ENCODE data around the gene DHX8.
"Not testable (repeated sequence)": the region's sequence is repeated elsewhere in the genome, so short reads cannot be mapped to it uniquely, and the experiment has no call there.

The DHX8 gene

DNA sequence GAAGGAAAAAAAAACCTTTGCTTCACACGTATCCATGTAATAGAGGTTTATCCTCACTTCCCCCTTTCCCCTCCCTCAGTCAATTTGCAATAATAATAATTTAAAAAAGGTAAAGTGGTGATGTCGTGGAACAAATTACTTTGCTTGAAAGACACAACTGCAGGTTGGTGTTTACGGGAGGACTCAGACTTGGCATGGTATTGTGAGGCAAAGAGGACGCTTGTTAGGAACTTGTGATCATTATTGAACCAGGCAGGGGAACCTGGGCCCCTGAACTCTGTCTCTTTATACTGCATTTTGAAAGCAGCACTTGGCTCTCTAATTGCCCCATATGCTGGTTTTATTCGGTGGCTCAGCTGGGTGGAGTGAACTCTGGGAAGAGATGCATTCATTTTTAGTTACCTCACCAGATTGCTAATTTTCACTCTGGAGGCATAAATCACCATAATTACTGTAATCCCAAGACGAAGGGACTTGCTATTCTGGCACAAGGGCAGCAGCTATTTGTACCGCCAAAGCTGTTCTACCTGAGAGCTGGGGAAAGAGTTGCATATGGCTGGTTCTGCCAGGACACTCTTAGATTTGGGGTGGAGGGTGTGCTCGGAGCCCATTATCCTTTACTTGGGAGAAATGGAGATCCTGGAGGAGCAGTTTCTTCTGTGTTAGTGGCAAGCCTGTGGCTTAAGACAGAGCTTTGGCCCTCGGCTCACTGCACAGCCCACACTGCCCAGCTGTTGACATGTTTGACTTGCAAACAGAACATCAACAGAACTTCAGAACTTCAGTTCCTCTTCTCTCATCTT, 5.7 kb upstream of the DHX8 start:
- no peaks in the 10 kb centered on the region for H3K27me3 ChIP-seq (ENCODE audit: control insufficient read depth in 1 of 2, insufficient read depth in 2 of 2, low read length in 2 of 2)
- H3K4me3 ChIP-seq (ENCODE audit: low read length in 2 of 2): no peak overlapping the region
- H3K36me3 ChIP-seq (ENCODE audit: control insufficient read depth in 2 of 2, insufficient read depth in 2 of 2, low read length in 2 of 2): no peaks in the 10 kb centered on the region
- peaks cover 6% of the 10 kb centered on the region for H3K4me1 ChIP-seq (ENCODE audit: control insufficient read depth, insufficient read depth, low read length)
- H3K9me3 ChIP-seq (ENCODE audit: control insufficient read depth in 2 of 2, low read length in 2 of 2): no peaks in the 10 kb centered on the region
- H3K9ac ChIP-seq (ENCODE audit: low read length in 2 of 2): no peak overlapping the region
- H3K27ac ChIP-seq (ENCODE audit: low read length): no peak overlapping the region

DNA sequence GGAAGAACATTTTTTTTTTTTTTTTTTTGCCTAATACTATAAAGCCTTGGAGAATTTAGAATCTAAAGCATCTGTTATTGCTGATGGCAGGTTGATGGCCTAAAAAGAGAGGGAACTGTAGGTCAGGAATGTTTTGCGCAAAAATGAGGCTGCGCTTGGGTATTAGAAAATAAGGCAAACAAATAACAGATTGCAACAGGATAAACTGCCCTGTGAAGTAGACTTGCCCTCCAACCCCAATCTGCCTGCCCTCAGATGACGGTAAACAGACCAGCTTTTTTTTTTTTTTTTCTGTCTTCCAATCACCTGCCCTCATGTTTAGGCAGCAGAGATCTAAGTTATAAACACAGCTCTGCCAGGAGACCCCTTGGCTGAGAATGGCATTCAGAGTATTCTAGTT, 3.8 kb upstream of the DHX8 start:
- Histone ChIP-seq H3K27me3 (ENCODE audit: control insufficient read depth in 1 of 2, insufficient read depth in 2 of 2, low read length in 2 of 2) (no peaks in the 10 kb centered on the region), H3K9me3 (ENCODE audit: control insufficient read depth in 2 of 2, low read length in 2 of 2) (no peaks in the 10 kb centered on the region), H3K36me3 (ENCODE audit: control insufficient read depth in 2 of 2, insufficient read depth in 2 of 2, low read length in 2 of 2) (no peaks in the 10 kb centered on the region), H3K4me3 (ENCODE audit: low read length in 2 of 2) (no peak overlapping the region), H3K9ac (ENCODE audit: low read length in 2 of 2) (no peak overlapping the region), H3K27ac (ENCODE audit: low read length) (no peak overlapping the region), H3K4me1 (ENCODE audit: control insufficient read depth, insufficient read depth, low read length) (peaks cover 16% of the 10 kb centered on the region)

DNA sequence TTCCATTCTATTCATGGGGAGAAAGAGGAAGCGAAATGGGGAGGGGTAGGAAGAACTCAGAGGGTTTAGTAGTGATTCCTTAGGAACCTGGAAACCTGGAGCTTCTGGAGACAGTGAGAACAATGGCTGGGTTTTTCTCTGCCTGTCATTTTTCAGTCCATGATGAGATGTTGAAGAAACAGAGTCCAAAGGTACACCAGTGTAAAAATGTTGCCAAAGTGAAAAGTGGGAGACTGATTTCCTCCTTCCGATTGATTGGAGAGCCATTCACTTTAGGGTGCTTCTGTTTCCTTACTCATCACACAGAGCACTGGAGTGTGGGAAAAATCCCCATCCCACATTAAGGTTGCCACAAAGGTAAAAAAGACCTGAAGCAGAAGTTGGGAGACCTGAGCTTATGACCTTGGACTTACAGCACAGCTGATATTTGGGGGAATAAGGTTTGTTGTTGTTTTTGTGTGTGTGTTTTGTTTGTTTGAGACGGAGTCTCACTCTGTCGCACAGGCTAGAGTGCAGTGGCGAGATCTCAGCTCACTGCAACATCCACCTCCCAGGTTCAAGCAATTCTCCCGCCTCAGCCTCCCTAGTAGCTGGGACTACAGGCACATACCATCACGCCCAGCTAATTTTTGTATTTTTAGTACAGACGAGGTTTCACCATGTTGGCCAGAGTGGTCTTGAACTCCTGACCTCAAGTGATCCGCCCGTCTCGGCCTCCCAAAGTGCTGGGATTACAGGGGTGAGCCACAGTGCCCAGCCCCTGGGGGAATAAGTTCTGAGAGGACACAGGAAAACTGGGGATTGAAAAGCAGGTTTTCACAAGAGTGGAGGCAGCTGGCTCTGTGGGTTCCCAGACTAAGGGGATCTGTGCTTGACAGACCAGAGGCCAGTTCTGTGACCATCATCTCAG, 1.4 kb upstream of the DHX8 start:
- Histone ChIP-seq H3K27ac (ENCODE audit: low read length) (peak overlapping the region; percentile 89), H3K27me3 (ENCODE audit: control insufficient read depth in 1 of 2, insufficient read depth in 2 of 2, low read length in 2 of 2) (no peaks in the 10 kb centered on the region), H3K4me1 (ENCODE audit: control insufficient read depth, insufficient read depth, low read length) (peaks cover 22% of the 10 kb centered on the region), H3K9ac (ENCODE audit: low read length in 2 of 2) (peak overlapping the region in 1 of 2 donors; percentile 13), H3K36me3 (ENCODE audit: control insufficient read depth in 2 of 2, insufficient read depth in 2 of 2, low read length in 2 of 2) (no peaks in the 10 kb centered on the region), H3K4me3 (ENCODE audit: low read length in 2 of 2) (no peak overlapping the region), H3K9me3 (ENCODE audit: control insufficient read depth in 2 of 2, low read length in 2 of 2) (no peaks in the 10 kb centered on the region)

DNA sequence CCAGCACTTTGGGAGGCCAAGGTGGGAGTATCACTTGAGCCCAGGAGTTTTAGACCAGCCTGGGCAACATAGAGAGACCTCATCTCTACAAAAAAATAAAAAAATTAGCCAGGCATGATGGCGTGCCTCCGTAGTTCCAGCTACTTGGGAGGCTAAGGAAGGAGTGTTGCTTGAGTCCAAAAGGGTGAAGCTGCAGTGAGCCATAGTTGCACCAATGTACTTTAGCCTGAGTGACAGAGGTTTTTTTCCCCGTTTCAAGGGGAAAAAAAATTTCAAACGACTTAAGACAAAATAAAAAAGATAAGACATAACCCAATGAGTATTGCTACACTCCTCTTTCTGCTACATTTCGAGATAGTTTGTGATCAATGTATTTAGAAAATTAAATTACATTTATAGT, 6.8 kb downstream of the DHX8 start:
- no peaks in the 10 kb centered on the region for H3K4me1 ChIP-seq (ENCODE audit: control insufficient read depth, insufficient read depth, low read length)
- no peak overlapping the region for H3K9ac ChIP-seq (ENCODE audit: low read length in 2 of 2)
- H3K36me3 ChIP-seq (ENCODE audit: control insufficient read depth in 2 of 2, insufficient read depth in 2 of 2, low read length in 2 of 2): peaks cover 42% of the 10 kb centered on the region in 2 donors
- no peaks in the 10 kb centered on the region for H3K27me3 ChIP-seq (ENCODE audit: control insufficient read depth in 1 of 2, insufficient read depth in 2 of 2, low read length in 2 of 2)
- H3K27ac ChIP-seq (ENCODE audit: low read length): no peak overlapping the region
- no peaks in the 10 kb centered on the region for H3K9me3 ChIP-seq (ENCODE audit: control insufficient read depth in 2 of 2, low read length in 2 of 2)
- no peak overlapping the region for H3K4me3 ChIP-seq (ENCODE audit: low read length in 2 of 2)

DNA sequence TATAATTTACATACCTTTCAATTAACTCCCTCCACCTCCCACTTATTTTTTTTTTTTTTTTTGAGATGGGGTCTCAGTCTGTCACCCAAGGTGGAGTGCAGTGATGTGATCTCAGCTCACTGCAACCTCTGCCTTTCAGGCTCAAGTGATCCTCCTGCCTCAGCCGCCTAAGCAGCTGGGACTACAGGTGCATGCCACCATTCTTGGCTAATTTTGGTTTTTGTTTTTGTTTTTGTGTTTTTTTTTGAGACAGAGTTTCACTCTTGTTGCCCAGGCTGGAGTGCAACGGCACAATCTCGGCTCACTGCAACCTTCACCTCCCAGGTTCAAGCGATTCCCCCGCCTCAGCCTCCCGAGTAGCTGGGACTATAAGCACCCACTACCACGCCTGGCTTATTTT, 25.7 kb downstream of the DHX8 start:
- not testable (repeated sequence) for H3K9me3 ChIP-seq (ENCODE audit: control insufficient read depth in 2 of 2, low read length in 2 of 2); H3K4me1 ChIP-seq (ENCODE audit: control insufficient read depth, insufficient read depth, low read length); H3K27me3 ChIP-seq (ENCODE audit: control insufficient read depth in 1 of 2, insufficient read depth in 2 of 2, low read length in 2 of 2); H3K9ac ChIP-seq (ENCODE audit: low read length in 2 of 2); H3K4me3 ChIP-seq (ENCODE audit: low read length in 2 of 2); H3K27ac ChIP-seq (ENCODE audit: low read length)
- H3K36me3 ChIP-seq (ENCODE audit: control insufficient read depth in 2 of 2, insufficient read depth in 2 of 2, low read length in 2 of 2): peaks cover 50 to 51% of the 10 kb centered on the region in 2 donors

DNA sequence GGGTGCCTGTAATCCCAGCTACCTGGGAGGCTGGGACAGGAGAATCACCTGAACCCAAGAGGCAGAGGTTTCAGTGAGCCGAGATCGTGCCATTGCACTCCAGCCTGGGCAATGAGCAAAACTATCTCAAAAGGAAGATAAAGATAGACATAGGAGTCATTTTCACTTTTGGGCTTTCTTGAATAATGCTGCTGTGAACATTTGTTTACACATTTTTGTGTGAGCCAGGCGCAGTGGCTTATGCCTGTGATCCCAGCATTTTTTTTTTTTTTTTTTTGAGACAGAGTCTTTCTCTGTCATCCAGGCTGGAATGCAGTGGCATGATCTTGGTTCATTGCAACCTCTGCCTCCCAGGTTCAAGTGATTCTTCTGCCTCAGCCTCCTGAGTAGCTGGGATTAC, 27.4 kb downstream of the DHX8 start:
- peaks cover 47 to 51% of the 10 kb centered on the region in 2 donors for H3K36me3 ChIP-seq (ENCODE audit: control insufficient read depth in 2 of 2, insufficient read depth in 2 of 2, low read length in 2 of 2)
- not testable (repeated sequence) for H3K4me3 ChIP-seq (ENCODE audit: low read length in 2 of 2); H3K9me3 ChIP-seq (ENCODE audit: control insufficient read depth in 2 of 2, low read length in 2 of 2); H3K4me1 ChIP-seq (ENCODE audit: control insufficient read depth, insufficient read depth, low read length); H3K27ac ChIP-seq (ENCODE audit: low read length); H3K27me3 ChIP-seq (ENCODE audit: control insufficient read depth in 1 of 2, insufficient read depth in 2 of 2, low read length in 2 of 2); H3K9ac ChIP-seq (ENCODE audit: low read length in 2 of 2)

DNA sequence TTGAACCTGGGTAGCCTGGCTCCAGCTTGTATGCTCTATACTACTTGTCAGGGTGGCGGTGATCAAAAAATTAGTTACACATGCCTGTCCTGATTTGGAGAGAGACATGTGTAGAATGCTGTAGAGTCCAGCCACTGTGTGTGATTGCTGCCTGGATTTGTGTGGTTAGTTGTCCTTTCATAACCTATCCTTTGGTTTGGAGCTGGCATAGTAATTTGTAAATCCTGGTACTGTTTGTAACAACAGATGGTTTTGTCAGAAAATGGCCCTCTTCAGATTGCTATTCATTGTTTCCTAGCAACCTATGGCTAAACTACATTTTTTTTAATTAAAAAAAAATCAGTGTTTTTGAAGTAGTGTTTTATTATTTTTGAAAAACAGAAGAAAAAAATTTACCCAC, 31.9 kb downstream of the DHX8 start:
- no peak overlapping the region for H3K9ac ChIP-seq (ENCODE audit: low read length in 2 of 2)
- H3K9me3 ChIP-seq (ENCODE audit: control insufficient read depth in 2 of 2, low read length in 2 of 2): no peaks in the 10 kb centered on the region
- H3K4me3 ChIP-seq (ENCODE audit: low read length in 2 of 2): no peak overlapping the region
- H3K27ac ChIP-seq (ENCODE audit: low read length): no peak overlapping the region
- no peaks in the 10 kb centered on the region for H3K4me1 ChIP-seq (ENCODE audit: control insufficient read depth, insufficient read depth, low read length)
- H3K27me3 ChIP-seq (ENCODE audit: control insufficient read depth in 1 of 2, insufficient read depth in 2 of 2, low read length in 2 of 2): no peaks in the 10 kb centered on the region
- H3K36me3 ChIP-seq (ENCODE audit: control insufficient read depth in 2 of 2, insufficient read depth in 2 of 2, low read length in 2 of 2): peaks cover 55 to 57% of the 10 kb centered on the region in 2 donors

DNA sequence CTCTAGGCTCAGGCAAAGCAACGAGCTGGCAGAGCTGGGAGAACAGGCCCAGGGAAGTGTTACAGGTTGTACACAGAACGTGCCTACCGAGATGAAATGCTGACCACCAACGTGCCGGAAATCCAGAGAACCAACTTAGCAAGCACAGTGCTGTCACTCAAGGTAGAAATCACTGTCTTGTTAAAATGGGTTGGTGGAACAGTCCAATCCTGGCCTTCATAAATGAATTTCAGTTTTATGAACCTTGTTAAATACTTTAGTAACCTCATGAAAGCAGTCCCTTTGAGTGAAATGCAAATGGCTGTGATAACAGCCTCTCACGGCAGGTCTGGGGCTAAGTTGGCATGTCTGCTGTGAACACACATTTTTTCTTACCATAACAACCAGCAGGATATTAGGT, 33.4 kb downstream of the DHX8 start:
- peaks cover 65 to 66% of the 10 kb centered on the region in 2 donors for H3K36me3 ChIP-seq (ENCODE audit: control insufficient read depth in 2 of 2, insufficient read depth in 2 of 2, low read length in 2 of 2)
- H3K27ac ChIP-seq (ENCODE audit: low read length): no peak overlapping the region

DNA sequence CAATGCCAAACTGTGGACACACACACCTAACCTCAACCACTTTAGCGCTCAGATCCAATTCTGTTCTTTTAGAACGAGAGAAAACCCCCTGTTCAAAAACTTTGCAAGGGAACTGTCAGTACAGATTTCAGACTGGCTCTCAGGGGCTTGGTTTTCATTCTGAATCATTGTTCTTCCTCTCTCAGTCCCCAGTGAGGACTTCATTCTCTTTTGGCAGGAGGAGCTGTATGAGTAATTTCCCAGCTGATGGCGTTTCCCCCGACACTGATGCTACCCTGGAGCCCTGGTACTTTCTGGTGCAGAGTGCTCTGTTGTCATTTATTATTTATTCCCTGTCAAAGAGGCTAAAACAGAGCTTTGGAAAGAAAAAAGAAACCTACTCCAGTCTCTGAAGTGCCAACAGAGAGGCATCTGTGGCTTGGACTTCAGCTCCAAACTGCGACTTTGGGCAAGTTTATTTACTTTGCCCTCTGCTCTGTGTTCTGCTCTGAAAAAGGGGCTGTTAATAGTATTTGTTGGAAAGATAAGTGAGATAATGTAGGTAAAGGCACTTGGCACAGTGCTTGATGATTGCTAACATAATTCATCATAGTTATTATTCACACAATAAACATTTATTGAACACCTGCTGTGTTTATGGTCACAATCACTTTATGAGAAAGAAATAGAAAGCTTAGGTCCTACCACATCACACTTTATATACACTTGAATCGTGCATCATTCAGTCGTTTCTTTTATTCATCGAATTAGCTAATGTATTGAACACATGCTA, 34.0 kb downstream of the DHX8 start:
- peaks cover 61 to 67% of the 10 kb centered on the region in 2 donors for H3K36me3 ChIP-seq (ENCODE audit: control insufficient read depth in 2 of 2, insufficient read depth in 2 of 2, low read length in 2 of 2)

More for the DNA sequence above, 33.4 kb downstream of the DHX8 start:
- H3K4me1 ChIP-seq (ENCODE audit: control insufficient read depth, insufficient read depth, low read length): no peaks in the 10 kb centered on the region
- H3K4me3 ChIP-seq (ENCODE audit: low read length in 2 of 2): no peak overlapping the region
- no peaks in the 10 kb centered on the region for H3K9me3 ChIP-seq (ENCODE audit: control insufficient read depth in 2 of 2, low read length in 2 of 2)
- H3K9ac ChIP-seq (ENCODE audit: low read length in 2 of 2): no peak overlapping the region
- H3K27me3 ChIP-seq (ENCODE audit: control insufficient read depth in 1 of 2, insufficient read depth in 2 of 2, low read length in 2 of 2): no peaks in the 10 kb centered on the region

DNA sequence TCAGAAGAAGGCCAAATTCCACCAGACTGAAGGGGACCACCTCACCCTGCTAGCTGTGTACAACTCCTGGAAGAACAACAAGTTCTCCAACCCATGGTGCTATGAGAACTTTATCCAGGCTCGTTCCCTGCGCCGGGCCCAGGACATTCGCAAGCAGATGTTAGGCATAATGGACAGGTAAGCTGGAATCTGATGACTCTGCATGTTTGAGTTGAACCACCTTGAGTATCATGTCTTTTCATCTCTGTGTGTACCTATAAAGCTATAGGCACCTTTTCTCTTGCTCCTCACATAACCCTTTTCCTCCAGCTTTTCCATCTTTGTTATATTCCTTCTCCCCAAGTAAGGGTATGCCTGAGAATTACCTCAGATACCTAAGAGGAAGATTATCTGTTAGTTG, 37.6 kb downstream of the DHX8 start:
- peaks cover 71 to 73% of the 10 kb centered on the region in 2 donors for H3K36me3 ChIP-seq (ENCODE audit: control insufficient read depth in 2 of 2, insufficient read depth in 2 of 2, low read length in 2 of 2)
- H3K9ac ChIP-seq (ENCODE audit: low read length in 2 of 2): no peak overlapping the region

More for the DNA sequence above, 34.0 kb downstream of the DHX8 start:
- no peaks in the 10 kb centered on the region for H3K27me3 ChIP-seq (ENCODE audit: control insufficient read depth in 1 of 2, insufficient read depth in 2 of 2, low read length in 2 of 2)
- no peak overlapping the region for H3K27ac ChIP-seq (ENCODE audit: low read length)
- no peak overlapping the region for H3K9ac ChIP-seq (ENCODE audit: low read length in 2 of 2)
- H3K4me3 ChIP-seq (ENCODE audit: low read length in 2 of 2): no peak overlapping the region
- no peaks in the 10 kb centered on the region for H3K9me3 ChIP-seq (ENCODE audit: control insufficient read depth in 2 of 2, low read length in 2 of 2)
- H3K4me1 ChIP-seq (ENCODE audit: control insufficient read depth, insufficient read depth, low read length): no peaks in the 10 kb centered on the region

More for the DNA sequence above, 37.6 kb downstream of the DHX8 start:
- H3K4me1 ChIP-seq (ENCODE audit: control insufficient read depth, insufficient read depth, low read length): no peaks in the 10 kb centered on the region
- no peak overlapping the region for H3K4me3 ChIP-seq (ENCODE audit: low read length in 2 of 2)
- no peaks in the 10 kb centered on the region for H3K27me3 ChIP-seq (ENCODE audit: control insufficient read depth in 1 of 2, insufficient read depth in 2 of 2, low read length in 2 of 2)
- no peaks in the 10 kb centered on the region for H3K9me3 ChIP-seq (ENCODE audit: control insufficient read depth in 2 of 2, low read length in 2 of 2)
- H3K27ac ChIP-seq (ENCODE audit: low read length): no peak overlapping the region

All from stomach smooth muscle (tissue), 2 donors.